AG10803 (cell line): Measurements from ENCODE around the gene PSMD3.

Experiments used
- DNase-seq: peaks from one replicate; pipeline ENCODE4 v3.0.0; 2010; ENCODE audit warnings: low read depth
- H3K4me3 ChIP-seq: 2 replicates; pipeline ENCODE4 v1.5.1; 2011; ENCODE audit warnings: mild to moderate bottlenecking, low read length, control low read depth
- TF ChIP-seq, protein P1 (sequence below): conservative IDR thresholded peaks from 2 replicates; pipeline ENCODE4 v1.5.1; 2011; ENCODE audit warnings: mild to moderate bottlenecking, low read length, control low read depth, inconsistent platforms

The PSMD3 gene

DNA sequence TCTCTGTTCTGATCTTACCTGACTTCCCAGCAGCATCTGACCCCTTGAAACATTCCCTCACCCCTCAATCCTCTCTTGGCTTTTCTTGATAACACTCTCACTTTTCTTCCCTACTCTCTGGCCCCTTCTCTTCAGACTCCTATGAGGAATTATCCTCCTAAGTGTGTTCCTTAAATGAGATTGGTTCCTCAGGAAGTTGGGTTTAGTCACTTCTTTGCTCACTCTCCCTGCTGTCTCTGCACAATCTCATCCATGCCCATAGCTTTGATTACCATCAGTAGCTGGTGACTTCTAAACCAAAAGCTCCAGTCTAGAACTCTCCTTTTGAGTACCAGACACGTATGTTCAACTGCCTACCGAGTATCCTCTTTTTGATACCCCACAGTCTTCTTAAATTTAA is 60.6 kb downstream of the PSMD3 start:
- TF ChIP-seq, protein P1, sequence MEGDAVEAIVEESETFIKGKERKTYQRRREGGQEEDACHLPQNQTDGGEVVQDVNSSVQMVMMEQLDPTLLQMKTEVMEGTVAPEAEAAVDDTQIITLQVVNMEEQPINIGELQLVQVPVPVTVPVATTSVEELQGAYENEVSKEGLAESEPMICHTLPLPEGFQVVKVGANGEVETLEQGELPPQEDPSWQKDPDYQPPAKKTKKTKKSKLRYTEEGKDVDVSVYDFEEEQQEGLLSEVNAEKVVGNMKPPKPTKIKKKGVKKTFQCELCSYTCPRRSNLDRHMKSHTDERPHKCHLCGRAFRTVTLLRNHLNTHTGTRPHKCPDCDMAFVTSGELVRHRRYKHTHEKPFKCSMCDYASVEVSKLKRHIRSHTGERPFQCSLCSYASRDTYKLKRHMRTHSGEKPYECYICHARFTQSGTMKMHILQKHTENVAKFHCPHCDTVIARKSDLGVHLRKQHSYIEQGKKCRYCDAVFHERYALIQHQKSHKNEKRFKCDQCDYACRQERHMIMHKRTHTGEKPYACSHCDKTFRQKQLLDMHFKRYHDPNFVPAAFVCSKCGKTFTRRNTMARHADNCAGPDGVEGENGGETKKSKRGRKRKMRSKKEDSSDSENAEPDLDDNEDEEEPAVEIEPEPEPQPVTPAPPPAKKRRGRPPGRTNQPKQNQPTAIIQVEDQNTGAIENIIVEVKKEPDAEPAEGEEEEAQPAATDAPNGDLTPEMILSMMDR: no peak
- no peak overlapping the region for H3K4me3 ChIP-seq
- DNase-seq: no peak
